Measurements from ENCODE around the gene TEC.

GRCh38 chr4:48193096-48193836 lies 76.4 kb downstream of the TEC start:
- TF ChIP-seq ZFX (CRISPR knock-in tag; IDR thresholded peaks at IDR 0.05) (no peak), HDGF (IDR thresholded peaks at IDR 0.05) (no peak), ZNF644 (tag; IDR thresholded peaks at IDR 0.05; ENCODE audit: low read depth) (no peak), ZNF584 (CRISPR knock-in tag; IDR thresholded peaks at IDR 0.05; ENCODE audit: low read depth) (no peak), E2F5 (CRISPR knock-in tag; IDR thresholded peaks at IDR 0.05) (no peak)

Measured in K562 (cell line).